Natural killer cell (primary cell): ENCODE measurements around the gene SPOCK2. TPM values are rescaled to one million over a fixed set of nuclear protein-coding genes. Genes with fewer than 3 reads are reported as not detected.

Experiments
- ATAC-seq, 3 donors: fragments of 150-1000 bp in 2 of 3; fragments of 200-7000 bp in 1 of 3; cut with Tn5 transposase; 1 replicate in 1 of 3; 2 replicates in 2 of 3; pipeline ENCODE4 v1.10.0; 2021; ENCODE audit warnings: mild to moderate bottlenecking in 2 of 3, moderate library complexity in 2 of 3
- DNase-seq, 2 donors: peaks; one replicate each; pipeline versions ENCODE4 v3.0.0 to v3.0.0-alpha.2; 2013 to 2021; ENCODE audit warnings: mixed read lengths in 1 of 2
- H3K27ac ChIP-seq: one replicate; pipeline ENCODE4 v1.5.1; 2013; ENCODE audit warnings: mild to moderate bottlenecking, low read length
- H3K27me3 ChIP-seq: one replicate; pipeline ENCODE4 v1.6.1; 2013; ENCODE audit warnings: low read length; ENCODE audit not compliant: control insufficient read depth, insufficient read depth
- H3K36me3 ChIP-seq: one replicate; pipeline ENCODE4 v1.6.1; 2013; ENCODE audit warnings: low read length; ENCODE audit not compliant: control insufficient read depth, insufficient read depth
- H3K4me1 ChIP-seq: one replicate; pipeline ENCODE4 v1.6.1; 2013; ENCODE audit warnings: low read length; ENCODE audit not compliant: control insufficient read depth, insufficient read depth
- H3K4me3 ChIP-seq: one replicate; pipeline ENCODE4 v1.5.1; 2013; ENCODE audit warnings: low read length
- H3K9me3 ChIP-seq: one replicate; pipeline ENCODE4 v1.6.1; 2013; ENCODE audit warnings: low read length; ENCODE audit not compliant: control insufficient read depth, insufficient read depth
- H3K27ac Mint-ChIP-seq, 2 donors: one replicate each; pipeline ENCODE4 v1.8.0; 2022; ENCODE audit warnings: mild to moderate bottlenecking in 2 of 2, mixed read lengths in 2 of 2, moderate library complexity in 1 of 2
- H3K27me3 Mint-ChIP-seq, 2 donors: one replicate each; pipeline ENCODE4 v1.8.0; 2022; ENCODE audit warnings: low read depth in 2 of 2, mixed read lengths in 2 of 2
- H3K36me3 Mint-ChIP-seq: one replicate; pipeline ENCODE4 v1.8.0; 2022; ENCODE audit warnings: mixed read lengths
- H3K4me1 Mint-ChIP-seq, 2 donors: one replicate each; pipeline ENCODE4 v1.8.0; 2022; ENCODE audit warnings: mixed read lengths in 2 of 2
- H3K4me3 Mint-ChIP-seq: one replicate; pipeline ENCODE4 v1.8.0; 2022; ENCODE audit warnings: mild to moderate bottlenecking, moderate library complexity, mixed read lengths
- H3K9me3 Mint-ChIP-seq, 2 donors: one replicate each; pipeline ENCODE4 v1.8.0; 2022; ENCODE audit warnings: mixed read lengths in 2 of 2
- WGBS: methylation state at CpG from one replicate; pipeline ENCODE4 v1.1.7; 2013; ENCODE audit warnings: missing lambda C conversion rate; ENCODE audit not compliant: insufficient coverage; 5-methylcytosine and 5-hydroxymethylcytosine counted together
- intact Hi-C: fragments of 100-400 bp; cut with micrococcal nuclease; formaldehyde crosslinking; loops from one replicate; pipeline ENCODE4 v1.14.2; 2022
- total RNA-seq, 4 donors: library from RNA; stranded (reverse); fragments of 120-200 nt in 1 of 4; gene quantifications; one replicate each; pipeline versions ENCODE4 v1.2.3 to v1.2.4, GENCODE V29; 2013 to 2022
- TF ChIP-seq, protein P1 (sequence below): fragments of 200-600 bp; IDR thresholded peaks from one replicate; pipeline ENCODE4 v1.8.0; 2022; ENCODE audit warnings: antibody characterized with exemption

SPOCK2 gene
- total RNA-seq, 3 donors from 2014 or later (not counting 1 experiment from before 2014, with no cell fraction given): 258 to 329 (median 293) TPM

DNA sequence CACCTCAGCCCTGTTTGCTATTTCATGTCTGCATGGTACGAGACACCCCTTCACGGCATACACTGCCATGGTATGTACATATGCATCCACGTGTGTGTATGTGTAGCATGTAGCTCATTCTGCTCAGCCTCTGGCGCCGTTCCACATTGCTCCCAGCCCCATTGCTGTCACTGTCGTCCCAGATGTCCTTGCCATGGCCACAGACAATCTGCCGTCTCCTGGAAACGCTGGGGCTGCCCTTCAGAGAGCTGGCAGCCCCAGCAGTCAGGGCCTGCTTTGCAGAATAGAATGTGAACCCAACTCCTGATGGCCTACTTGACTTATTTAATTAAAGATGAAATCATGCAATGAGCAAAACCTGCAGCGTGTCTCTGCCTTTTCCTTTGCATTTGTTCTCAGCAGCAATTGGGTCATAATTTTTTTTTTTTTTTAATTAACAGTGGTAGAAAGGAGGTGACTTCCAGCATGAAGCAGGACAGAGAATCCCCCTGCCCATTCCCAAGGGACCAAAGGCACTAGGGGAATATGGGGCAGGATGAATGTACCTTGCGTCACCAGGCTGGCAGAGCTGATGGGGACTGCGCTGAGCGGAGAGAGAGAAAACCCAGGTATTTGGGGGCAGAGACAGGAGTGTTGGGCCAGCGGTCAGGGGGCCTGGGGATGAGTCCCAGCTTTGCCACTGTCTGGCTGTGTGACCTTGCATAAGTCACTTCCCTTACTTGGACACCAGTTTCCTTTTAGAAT, 75.0 kb downstream of the SPOCK2 start:
- Histone ChIP-seq H3K27ac (no peak overlapping the region), H3K9me3 (no peaks in the 10 kb centered on the region), H3K4me1 (no peaks in the 10 kb centered on the region), H3K4me3 (no peak overlapping the region), H3K27me3 (no peaks in the 10 kb centered on the region), H3K36me3 (no peaks in the 10 kb centered on the region)
- H3K36me3 Mint-ChIP-seq: no peaks in the 10 kb centered on the region
- no peaks in the 10 kb centered on the region for H3K9me3 Mint-ChIP-seq
- TF ChIP-seq, protein P1, sequence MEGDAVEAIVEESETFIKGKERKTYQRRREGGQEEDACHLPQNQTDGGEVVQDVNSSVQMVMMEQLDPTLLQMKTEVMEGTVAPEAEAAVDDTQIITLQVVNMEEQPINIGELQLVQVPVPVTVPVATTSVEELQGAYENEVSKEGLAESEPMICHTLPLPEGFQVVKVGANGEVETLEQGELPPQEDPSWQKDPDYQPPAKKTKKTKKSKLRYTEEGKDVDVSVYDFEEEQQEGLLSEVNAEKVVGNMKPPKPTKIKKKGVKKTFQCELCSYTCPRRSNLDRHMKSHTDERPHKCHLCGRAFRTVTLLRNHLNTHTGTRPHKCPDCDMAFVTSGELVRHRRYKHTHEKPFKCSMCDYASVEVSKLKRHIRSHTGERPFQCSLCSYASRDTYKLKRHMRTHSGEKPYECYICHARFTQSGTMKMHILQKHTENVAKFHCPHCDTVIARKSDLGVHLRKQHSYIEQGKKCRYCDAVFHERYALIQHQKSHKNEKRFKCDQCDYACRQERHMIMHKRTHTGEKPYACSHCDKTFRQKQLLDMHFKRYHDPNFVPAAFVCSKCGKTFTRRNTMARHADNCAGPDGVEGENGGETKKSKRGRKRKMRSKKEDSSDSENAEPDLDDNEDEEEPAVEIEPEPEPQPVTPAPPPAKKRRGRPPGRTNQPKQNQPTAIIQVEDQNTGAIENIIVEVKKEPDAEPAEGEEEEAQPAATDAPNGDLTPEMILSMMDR: no peak
- ATAC-seq (no peak), DNase-seq (no peak)
- H3K27me3 Mint-ChIP-seq: no peaks in the 10 kb centered on the region
- H3K4me1 Mint-ChIP-seq: no peaks in the 10 kb centered on the region
- intact Hi-C loops: no loop called here
- WGBS: 90% methylated on average over 13 of the region's 13 CpGs
- H3K27ac Mint-ChIP-seq: no peak overlapping the region
- H3K4me3 Mint-ChIP-seq: no peak overlapping the region

DNA sequence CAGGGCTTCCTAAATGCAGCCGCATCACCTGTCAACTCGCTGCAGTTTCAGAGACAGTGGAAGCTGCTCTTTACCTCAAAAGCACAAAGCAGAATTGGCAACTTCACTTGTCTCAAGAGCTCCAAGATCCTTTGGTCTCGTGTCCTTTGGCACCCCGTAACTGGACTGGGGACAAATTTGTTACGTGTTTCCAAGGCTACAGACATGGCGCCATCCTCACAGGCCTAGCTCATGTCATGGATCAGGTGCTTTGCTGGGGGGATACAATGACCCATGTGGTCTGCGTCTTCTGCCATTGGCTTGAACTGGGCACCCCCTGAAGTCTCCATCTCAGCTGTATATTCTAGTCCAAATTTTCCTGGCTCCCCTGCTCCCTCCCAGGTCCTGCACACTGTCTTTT, 75.6 kb downstream of the SPOCK2 start:
- Histone ChIP-seq H3K4me1 (no peaks in the 10 kb centered on the region), H3K36me3 (no peaks in the 10 kb centered on the region), H3K9me3 (no peaks in the 10 kb centered on the region), H3K27me3 (no peaks in the 10 kb centered on the region), H3K4me3 (no peak overlapping the region), H3K27ac (no peak overlapping the region)
- Mint-ChIP-seq H3K9me3 (no peaks in the 10 kb centered on the region), H3K36me3 (no peaks in the 10 kb centered on the region), H3K4me1 (no peaks in the 10 kb centered on the region), H3K27me3 (no peaks in the 10 kb centered on the region), H3K4me3 (no peak overlapping the region), H3K27ac (no peak overlapping the region)
- ATAC-seq (no peak), DNase-seq (no peak)
- 86% methylated on average over 7 of the region's 7 CpGs for WGBS
- TF ChIP-seq, protein P1: no peak
- intact Hi-C loops: no loop called here

DNA sequence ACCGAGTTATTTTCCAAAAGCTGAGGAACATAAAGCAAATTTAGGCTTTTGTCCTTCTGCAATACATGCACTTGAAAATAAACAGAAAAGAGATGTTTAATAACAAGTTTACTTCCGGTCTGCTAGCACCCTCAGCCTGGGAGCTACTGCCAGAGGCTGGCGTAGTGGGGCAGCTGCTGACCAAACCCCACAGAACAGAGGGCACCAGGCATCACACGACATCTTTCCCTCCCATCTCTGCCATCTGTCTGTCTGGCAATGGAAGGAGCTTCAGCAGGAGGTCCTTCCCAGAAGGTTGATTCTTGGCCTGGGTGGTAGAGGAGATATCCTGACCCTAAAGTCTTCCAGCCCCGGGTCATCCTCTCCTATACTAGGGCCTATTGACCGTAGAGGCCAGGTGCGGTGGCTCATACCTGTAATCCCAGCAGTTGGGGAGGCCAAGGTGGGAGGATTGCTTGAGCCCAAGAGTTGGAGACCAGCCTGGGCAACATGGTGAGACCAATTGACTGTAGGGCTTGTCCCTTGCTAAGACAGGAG, 76.3 kb downstream of the SPOCK2 start:
- Mint-ChIP-seq H3K4me3 (no peak overlapping the region), H3K27ac (no peak overlapping the region), H3K27me3 (no peaks in the 10 kb centered on the region), H3K9me3 (no peaks in the 10 kb centered on the region), H3K4me1 (no peaks in the 10 kb centered on the region), H3K36me3 (no peaks in the 10 kb centered on the region)
- intact Hi-C loops: no loop called here
- Histone ChIP-seq H3K36me3 (no peaks in the 10 kb centered on the region), H3K27me3 (no peaks in the 10 kb centered on the region), H3K4me3 (no peak overlapping the region), H3K9me3 (no peaks in the 10 kb centered on the region), H3K4me1 (no peaks in the 10 kb centered on the region), H3K27ac (no peak overlapping the region)
- 88% methylated on average over 6 of the region's 7 CpGs for WGBS
- ATAC-seq (no peak), DNase-seq (no peak)
- TF ChIP-seq, protein P1: no peak

DNA sequence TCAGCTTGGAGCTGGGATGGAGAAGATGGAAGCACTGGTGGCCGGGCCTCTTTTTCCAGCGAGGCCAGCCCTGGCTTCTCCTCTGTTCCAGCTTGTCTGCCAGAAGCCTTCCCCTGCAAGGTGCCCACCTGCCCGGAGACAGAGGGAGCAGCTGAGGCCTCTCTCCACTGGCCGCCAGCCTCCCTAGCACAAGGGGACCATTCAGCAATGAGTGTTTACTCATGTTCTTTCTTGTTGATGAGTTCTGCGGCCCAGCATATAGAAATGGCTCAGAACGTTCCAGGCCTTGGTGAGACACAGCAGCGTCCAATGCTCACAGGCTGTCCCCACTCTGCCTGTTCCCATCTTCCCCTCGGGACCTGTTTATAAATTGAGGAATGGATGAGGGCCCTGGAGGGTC, 76.9 kb downstream of the SPOCK2 start:
- H3K27me3 Mint-ChIP-seq: no peaks in the 10 kb centered on the region
- no peaks in the 10 kb centered on the region for H3K36me3 ChIP-seq
- no peaks in the 10 kb centered on the region for H3K36me3 Mint-ChIP-seq
- H3K4me1 Mint-ChIP-seq: no peaks in the 10 kb centered on the region
- ATAC-seq (no peak), DNase-seq (no peak)
- H3K27ac ChIP-seq: no peak overlapping the region
- 92% methylated on average over 8 of the region's 8 CpGs for WGBS
- TF ChIP-seq, protein P1: no peak
- intact Hi-C loops: no loop called here
- no peaks in the 10 kb centered on the region for H3K9me3 ChIP-seq
- no peaks in the 10 kb centered on the region for H3K4me1 ChIP-seq
- no peaks in the 10 kb centered on the region for H3K9me3 Mint-ChIP-seq
- no peak overlapping the region for H3K4me3 Mint-ChIP-seq
- no peaks in the 10 kb centered on the region for H3K27me3 ChIP-seq
- H3K4me3 ChIP-seq: no peak overlapping the region
- H3K27ac Mint-ChIP-seq: no peak overlapping the region
